Smooth muscle cell (in vitro differentiated cells): ENCODE data around the gene SMC1A. TPM values are rescaled to one million over a fixed set of nuclear protein-coding genes. Genes with fewer than 3 reads are reported as not detected.
"Not testable (repeated sequence)": the region's sequence is repeated elsewhere in the genome, so short reads cannot be mapped to it uniquely, and the experiment has no call there.

Experiments
- DNase-seq: peaks from one replicate; lab custom pipeline; 2025; ENCODE audit not compliant: unreplicated experiment; lab: John Stamatoyannopoulos, UW
- H2AFZ ChIP-seq: fragments of 200-600 bp; sonication (generic); 2 replicates; pipeline ENCODE4 v1.6.0; 2016; ENCODE audit warnings: antibody characterized with exemption, low read depth, mild to moderate bottlenecking
- H3F3A ChIP-seq: fragments of 200-600 bp; sonication (generic); 2 replicates; pipeline ENCODE4 v1.6.0; 2017; ENCODE audit warnings: antibody characterized with exemption, low read depth
- H3K27ac ChIP-seq: fragments of 200-600 bp; sonication (generic); 2 replicates; pipeline ENCODE4 v1.5.1; 2016; ENCODE audit warnings: low read depth, mild to moderate bottlenecking
- H3K27me3 ChIP-seq: fragments of 200-600 bp; sonication (generic); 2 replicates; pipeline ENCODE4 v1.6.1; 2016; ENCODE audit warnings: low read depth, mild to moderate bottlenecking
- H3K36me3 ChIP-seq: fragments of 200-600 bp; sonication (generic); 2 replicates; pipeline ENCODE4 v1.5.1; 2016; ENCODE audit warnings: low read depth
- H3K4me1 ChIP-seq: fragments of 200-600 bp; sonication (generic); 2 replicates; pipeline ENCODE4 v1.5.1; 2016; ENCODE audit warnings: low read depth
- H3K4me2 ChIP-seq: fragments of 200-600 bp; sonication (generic); 2 replicates; pipeline ENCODE4 v1.6.0; 2016; ENCODE audit warnings: mild to moderate bottlenecking
- H3K4me3 ChIP-seq: fragments of 200-600 bp; sonication (generic); 2 replicates; pipeline ENCODE4 v1.5.1; 2016; ENCODE audit warnings: mild to moderate bottlenecking
- H3K79me2 ChIP-seq: fragments of 200-600 bp; sonication (generic); 2 replicates; pipeline ENCODE4 v1.6.0; 2016; ENCODE audit warnings: low read depth, mild to moderate bottlenecking
- H3K9ac ChIP-seq: fragments of 200-600 bp; sonication (generic); 2 replicates; pipeline ENCODE4 v1.6.0; 2016; ENCODE audit warnings: low read depth
- H3K9me3 ChIP-seq: fragments of 200-600 bp; sonication (generic); replicated peaks from 2 replicates; pipeline ENCODE4 v1.5.1; 2016; ENCODE audit warnings: low read depth
- H4K20me1 ChIP-seq: fragments of 200-600 bp; sonication (generic); 2 replicates; pipeline ENCODE4 v1.6.0; 2016; ENCODE audit warnings: low read depth
- WGBS: methylation state at CpG from one replicate; pipeline ENCODE4 v1.1.7; 2016; ENCODE audit warnings: low lambda C conversion rate; 5-methylcytosine and 5-hydroxymethylcytosine counted together
- polyA plus RNA-seq: library from polyadenylated mRNA; unstranded; fragments of >200 nt; fragmentation: Nextera tagmentation; extraction: Ambion mirVana; gene quantifications from 2 replicates; pipeline ENCODE4 v1.2.1, GENCODE V29; 2016
- total RNA-seq: library from RNA; depleted of rRNA; stranded (reverse); fragments of >200 nt; gene quantifications from 2 replicates; pipeline ENCODE4 v1.2.3, GENCODE V29; 2014
- TF ChIP-seq, protein P1 (sequence below): fragments of 200-600 bp; sonication (generic); IDR thresholded peaks from 2 replicates; pipeline ENCODE4 v1.5.1; 2017; ENCODE audit warnings: borderline replicate concordance, mild to moderate bottlenecking, antibody characterized with exemption; ENCODE audit not compliant: insufficient read depth, poor library complexity, severe bottlenecking

SMC1A gene
- total and polyA plus RNA-seq, 2 experiments from 2014 or later = 18.3 to 19.7 TPM

- DNase-seq = no peak
- H3K4me2 ChIP-seq = no peak overlapping the region
- H3K27me3 ChIP-seq = no peaks in the 10 kb centered on the region
- no peaks in the 10 kb centered on the region for H3K36me3 ChIP-seq
- TF ChIP-seq, protein P1, sequence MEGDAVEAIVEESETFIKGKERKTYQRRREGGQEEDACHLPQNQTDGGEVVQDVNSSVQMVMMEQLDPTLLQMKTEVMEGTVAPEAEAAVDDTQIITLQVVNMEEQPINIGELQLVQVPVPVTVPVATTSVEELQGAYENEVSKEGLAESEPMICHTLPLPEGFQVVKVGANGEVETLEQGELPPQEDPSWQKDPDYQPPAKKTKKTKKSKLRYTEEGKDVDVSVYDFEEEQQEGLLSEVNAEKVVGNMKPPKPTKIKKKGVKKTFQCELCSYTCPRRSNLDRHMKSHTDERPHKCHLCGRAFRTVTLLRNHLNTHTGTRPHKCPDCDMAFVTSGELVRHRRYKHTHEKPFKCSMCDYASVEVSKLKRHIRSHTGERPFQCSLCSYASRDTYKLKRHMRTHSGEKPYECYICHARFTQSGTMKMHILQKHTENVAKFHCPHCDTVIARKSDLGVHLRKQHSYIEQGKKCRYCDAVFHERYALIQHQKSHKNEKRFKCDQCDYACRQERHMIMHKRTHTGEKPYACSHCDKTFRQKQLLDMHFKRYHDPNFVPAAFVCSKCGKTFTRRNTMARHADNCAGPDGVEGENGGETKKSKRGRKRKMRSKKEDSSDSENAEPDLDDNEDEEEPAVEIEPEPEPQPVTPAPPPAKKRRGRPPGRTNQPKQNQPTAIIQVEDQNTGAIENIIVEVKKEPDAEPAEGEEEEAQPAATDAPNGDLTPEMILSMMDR = no peak
- no peaks in the 10 kb centered on the region for H3K79me2 ChIP-seq
- no peaks in the 10 kb centered on the region for H3K4me1 ChIP-seq
- H2AFZ ChIP-seq = no peak overlapping the region
- no peaks in the 10 kb centered on the region for H4K20me1 ChIP-seq
- no peak overlapping the region for H3K27ac ChIP-seq
- 50% methylated on average over 2 of the region's 2 CpGs for WGBS
- H3F3A ChIP-seq = no peaks in the 10 kb centered on the region
- H3K9ac ChIP-seq = no peak overlapping the region
- no peaks in the 10 kb centered on the region for H3K9me3 ChIP-seq
- no peak overlapping the region for H3K4me3 ChIP-seq
Observed at GRCh38 chrX:53373307-53373706, 49.1 kb downstream of the SMC1A start.

DNA sequence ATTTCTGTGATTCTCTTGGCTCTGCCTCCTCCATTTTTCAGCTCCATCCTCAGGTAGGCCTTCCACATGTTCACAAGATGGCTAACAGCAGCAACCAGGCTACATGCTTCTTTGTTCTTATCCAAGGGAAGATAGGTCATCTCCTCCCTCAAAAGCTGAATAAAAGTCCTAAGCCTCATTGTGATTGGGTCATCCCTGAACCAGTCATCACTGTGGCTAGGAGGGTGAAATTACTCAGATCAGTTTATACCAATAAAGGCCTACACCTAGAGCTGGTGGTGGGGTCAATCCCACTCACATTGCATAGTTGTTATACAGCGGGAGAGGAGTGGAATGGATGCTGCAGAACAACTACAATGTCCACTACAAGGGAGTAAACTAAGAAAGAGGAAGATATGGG is 56.0 kb downstream of the SMC1A start:
- not testable (repeated sequence) for H3K9me3 ChIP-seq, H3K36me3 ChIP-seq, DNase-seq, H3K4me2 ChIP-seq, H3K27me3 ChIP-seq, H2AFZ ChIP-seq, H3K9ac ChIP-seq, H3K4me3 ChIP-seq, H3K79me2 ChIP-seq, H4K20me1 ChIP-seq, H3K27ac ChIP-seq, H3F3A ChIP-seq, H3K4me1 ChIP-seq
- WGBS = 71% methylated on average over 1 of the region's 1 CpG

- DNase-seq = no peak
- Histone ChIP-seq H3K36me3 (no peaks in the 10 kb centered on the region), H2AFZ (no peak overlapping the region), H3K4me1 (no peaks in the 10 kb centered on the region), H3K4me2 (no peak overlapping the region), H3F3A (no peaks in the 10 kb centered on the region), H3K27me3 (no peaks in the 10 kb centered on the region), H3K9ac (no peak overlapping the region), H3K79me2 (no peaks in the 10 kb centered on the region), H3K27ac (no peak overlapping the region), H3K4me3 (no peak overlapping the region), H3K9me3 (no peaks in the 10 kb centered on the region), H4K20me1 (no peaks in the 10 kb centered on the region)
- TF ChIP-seq, protein P1 = no peak
- 83% methylated on average over 2 of the region's 2 CpGs for WGBS
Observed at GRCh38 chrX:53362449-53362848, 60.0 kb downstream of the SMC1A start.

DNA sequence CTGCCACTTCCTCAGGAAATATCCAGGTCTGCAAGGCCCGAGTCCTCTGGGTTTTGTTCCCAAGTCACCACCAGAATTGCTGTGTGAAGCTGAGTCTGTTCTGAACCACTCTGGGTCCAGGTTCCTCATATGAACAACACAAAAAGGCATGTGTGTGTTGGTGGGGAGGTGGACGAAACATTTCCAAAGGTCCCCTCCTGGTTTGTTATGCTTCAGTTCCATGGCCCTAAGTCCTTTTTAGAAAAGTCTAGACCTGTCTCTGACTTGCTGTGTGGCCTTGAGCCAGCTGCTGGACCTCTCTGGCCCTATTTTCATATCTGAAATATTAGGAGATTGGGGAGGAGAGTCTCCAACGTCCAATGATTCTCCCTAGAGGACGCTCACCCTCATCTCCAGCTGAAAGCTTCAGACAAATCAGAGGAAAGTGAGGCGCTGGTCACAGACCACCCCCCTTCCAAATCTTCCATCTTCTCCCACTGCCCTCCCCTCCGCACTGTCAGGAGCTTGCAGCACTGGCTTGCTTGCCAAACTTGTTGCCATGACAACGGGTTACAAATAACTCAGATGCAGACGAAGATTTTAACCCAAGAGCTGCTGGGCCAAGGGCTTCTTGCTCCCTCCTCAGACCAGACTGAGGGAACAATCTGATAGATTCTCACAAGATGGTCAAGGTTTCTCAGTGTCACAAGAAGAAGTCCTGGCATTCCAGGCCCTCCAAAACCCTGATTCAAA is 64.5 kb downstream of the SMC1A start:
- no peak overlapping the region for H3K9ac ChIP-seq
- WGBS = 72% methylated on average over 8 of the region's 8 CpGs
- no peaks in the 10 kb centered on the region for H3K27me3 ChIP-seq
- no peaks in the 10 kb centered on the region for H3F3A ChIP-seq
- H3K4me1 ChIP-seq = no peaks in the 10 kb centered on the region
- H3K9me3 ChIP-seq = no peaks in the 10 kb centered on the region
- no peaks in the 10 kb centered on the region for H3K36me3 ChIP-seq
- no peak overlapping the region for H3K4me3 ChIP-seq
- no peaks in the 10 kb centered on the region for H4K20me1 ChIP-seq
- no peak overlapping the region for H3K4me2 ChIP-seq
- H2AFZ ChIP-seq = no peak overlapping the region
- TF ChIP-seq, protein P1 = no peak
- H3K79me2 ChIP-seq = no peaks in the 10 kb centered on the region
- no peak overlapping the region for H3K27ac ChIP-seq
- DNase-seq = no peak
